Natural killer cell (primary cell): ENCODE data around the gene UGT1A1. TPM values are rescaled to one million over a fixed set of nuclear protein-coding genes. Genes with fewer than 3 reads are reported as not detected.
"Not testable (repeated sequence)": the region's sequence is repeated elsewhere in the genome, so short reads cannot be mapped to it uniquely, and the experiment has no call there.

ENCODE experiments used
- ATAC-seq, 3 donors: fragments of 150-1000 bp in 2 of 3; fragments of 200-7000 bp in 1 of 3; cut with Tn5 transposase; 1 replicate in 1 of 3; 2 replicates in 2 of 3; pipeline ENCODE4 v1.10.0; 2021; ENCODE audit warnings: mild to moderate bottlenecking in 2 of 3, moderate library complexity in 2 of 3
- DNase-seq, 2 donors: peaks; one replicate each; pipeline versions ENCODE4 v3.0.0 to v3.0.0-alpha.2; 2013 to 2021; ENCODE audit warnings: mixed read lengths in 1 of 2
- H3K27ac ChIP-seq: one replicate; pipeline ENCODE4 v1.5.1; 2013; ENCODE audit warnings: mild to moderate bottlenecking, low read length
- H3K27me3 ChIP-seq: one replicate; pipeline ENCODE4 v1.6.1; 2013; ENCODE audit warnings: low read length; ENCODE audit not compliant: control insufficient read depth, insufficient read depth
- H3K36me3 ChIP-seq: one replicate; pipeline ENCODE4 v1.6.1; 2013; ENCODE audit warnings: low read length; ENCODE audit not compliant: control insufficient read depth, insufficient read depth
- H3K4me1 ChIP-seq: one replicate; pipeline ENCODE4 v1.6.1; 2013; ENCODE audit warnings: low read length; ENCODE audit not compliant: control insufficient read depth, insufficient read depth
- H3K4me3 ChIP-seq: one replicate; pipeline ENCODE4 v1.5.1; 2013; ENCODE audit warnings: low read length
- H3K9me3 ChIP-seq: one replicate; pipeline ENCODE4 v1.6.1; 2013; ENCODE audit warnings: low read length; ENCODE audit not compliant: control insufficient read depth, insufficient read depth
- H3K27ac Mint-ChIP-seq, 2 donors: one replicate each; pipeline ENCODE4 v1.8.0; 2022; ENCODE audit warnings: mild to moderate bottlenecking in 2 of 2, mixed read lengths in 2 of 2, moderate library complexity in 1 of 2
- H3K27me3 Mint-ChIP-seq, 2 donors: one replicate each; pipeline ENCODE4 v1.8.0; 2022; ENCODE audit warnings: low read depth in 2 of 2, mixed read lengths in 2 of 2
- H3K36me3 Mint-ChIP-seq: one replicate; pipeline ENCODE4 v1.8.0; 2022; ENCODE audit warnings: mixed read lengths
- H3K4me1 Mint-ChIP-seq, 2 donors: one replicate each; pipeline ENCODE4 v1.8.0; 2022; ENCODE audit warnings: mixed read lengths in 2 of 2
- H3K4me3 Mint-ChIP-seq: one replicate; pipeline ENCODE4 v1.8.0; 2022; ENCODE audit warnings: mild to moderate bottlenecking, moderate library complexity, mixed read lengths
- H3K9me3 Mint-ChIP-seq, 2 donors: one replicate each; pipeline ENCODE4 v1.8.0; 2022; ENCODE audit warnings: mixed read lengths in 2 of 2
- CTCF ChIP-seq: fragments of 200-600 bp; IDR thresholded peaks from one replicate; pipeline ENCODE4 v1.8.0; 2022; ENCODE audit warnings: antibody characterized with exemption
- WGBS: methylation state at CpG from one replicate; pipeline ENCODE4 v1.1.7; 2013; ENCODE audit warnings: missing lambda C conversion rate; ENCODE audit not compliant: insufficient coverage; 5-methylcytosine and 5-hydroxymethylcytosine counted together
- intact Hi-C: fragments of 100-400 bp; cut with micrococcal nuclease; formaldehyde crosslinking; loops from one replicate; pipeline ENCODE4 v1.14.2; 2022
- total RNA-seq, 4 donors: library from RNA; stranded (reverse); fragments of 120-200 nt in 1 of 4; gene quantifications; one replicate each; pipeline versions ENCODE4 v1.2.3 to v1.2.4, GENCODE V29; 2013 to 2022

The UGT1A1 gene
- total RNA-seq, 3 donors from 2014 or later (not counting 1 experiment from before 2014, with no cell fraction given) = not detected

- Mint-ChIP-seq H3K4me1 (no peaks in the 10 kb centered on the region), H3K27me3 (peaks cover 30 to 36% of the 10 kb centered on the region in 2 donors)
Observed at GRCh38 chr2:233740870-233741269, 19.2 kb upstream of the UGT1A1 start.

GRCh38 chr2:233743464-233744259, 16.4 kb upstream of the UGT1A1 start:
- H3K9me3 ChIP-seq = no peaks in the 10 kb centered on the region
- Mint-ChIP-seq H3K27me3 (peaks cover 24 to 46% of the 10 kb centered on the region in 2 donors), H3K9me3 (no peaks in the 10 kb centered on the region), H3K36me3 (no peaks in the 10 kb centered on the region), H3K4me1 (no peaks in the 10 kb centered on the region), H3K4me3 (no peak overlapping the region), H3K27ac (no peak overlapping the region)
- H3K36me3 ChIP-seq = no peaks in the 10 kb centered on the region
- intact Hi-C loops = no loop called here
- H3K27me3 ChIP-seq = no peaks in the 10 kb centered on the region
- WGBS = 94% methylated on average over 43 of the region's 46 CpGs
- ATAC-seq (no peak), DNase-seq (no peak)
- no peak overlapping the region for H3K4me3 ChIP-seq
- no peak for TF ChIP-seq CTCF
- H3K4me1 ChIP-seq = no peaks in the 10 kb centered on the region
- no peak overlapping the region for H3K27ac ChIP-seq

More at GRCh38 chr2:233740870-233741269, 19.2 kb upstream of the UGT1A1 start:
- DNase-seq (no peak), ATAC-seq (no peak)
- no peak overlapping the region for H3K4me3 ChIP-seq
- H3K4me1 ChIP-seq = no peaks in the 10 kb centered on the region
- no peaks in the 10 kb centered on the region for H3K36me3 ChIP-seq
- no peaks in the 10 kb centered on the region for H3K9me3 ChIP-seq
- intact Hi-C loops = no loop called here
- H3K27me3 ChIP-seq = no peaks in the 10 kb centered on the region
- no peak overlapping the region for H3K27ac Mint-ChIP-seq
- H3K27ac ChIP-seq = no peak overlapping the region
- no peaks in the 10 kb centered on the region for H3K9me3 Mint-ChIP-seq
- H3K36me3 Mint-ChIP-seq = no peaks in the 10 kb centered on the region
- no peak overlapping the region for H3K4me3 Mint-ChIP-seq
- 52% methylated on average over 2 of the region's 2 CpGs for WGBS
- TF ChIP-seq CTCF = no peak

GRCh38 chr2:233745073-233745755, 14.9 kb upstream of the UGT1A1 start:
- WGBS = 82% methylated on average over 4 of the region's 5 CpGs
- Mint-ChIP-seq H3K4me1 (no peaks in the 10 kb centered on the region), H3K27ac (no peak overlapping the region), H3K4me3 (no peak overlapping the region), H3K9me3 (no peaks in the 10 kb centered on the region), H3K27me3 (peaks cover 27 to 48% of the 10 kb centered on the region in 2 donors), H3K36me3 (peaks cover 7% of the 10 kb centered on the region)
- Histone ChIP-seq H3K27me3 (no peaks in the 10 kb centered on the region), H3K4me1 (no peaks in the 10 kb centered on the region), H3K9me3 (no peaks in the 10 kb centered on the region), H3K27ac (no peak overlapping the region), H3K36me3 (no peaks in the 10 kb centered on the region), H3K4me3 (no peak overlapping the region)
- ATAC-seq (no peak), DNase-seq (no peak)
- TF ChIP-seq CTCF = no peak
- intact Hi-C loops = no loop called here

- H3K4me1 ChIP-seq, H3K9me3 ChIP-seq, H3K27me3 ChIP-seq, H3K4me1 Mint-ChIP-seq, H3K36me3 Mint-ChIP-seq, H3K27ac Mint-ChIP-seq, H3K4me3 Mint-ChIP-seq, ATAC-seq, H3K4me3 ChIP-seq, H3K27ac ChIP-seq, DNase-seq, intact Hi-C loops, H3K36me3 ChIP-seq, H3K9me3 Mint-ChIP-seq: not testable (repeated sequence)
- 68% methylated on average over 2 of the region's 2 CpGs for WGBS
- H3K27me3 Mint-ChIP-seq = peaks cover 25 to 43% of the 10 kb centered on the region in 2 donors
Observed at GRCh38 chr2:233745838-233746237, 14.2 kb upstream of the UGT1A1 start.
